Suprapubic skin (tissue), 4 donors: ENCODE measurements around the gene DSEL. TPM values are rescaled to one million over a fixed set of nuclear protein-coding genes. Genes with fewer than 3 reads are reported as not detected.

Source experiments
- DNase-seq, 2 donors: peaks; one replicate each; pipeline ENCODE4 v3.0.0-alpha.2; 2019; ENCODE audit warnings: low spot score in 2 of 2
- H3K27ac ChIP-seq: fragments of 200-600 bp; sonication (generic); one replicate; pipeline ENCODE4 v1.5.1; 2019
- H3K27me3 ChIP-seq: fragments of 200-600 bp; sonication (generic); one replicate; pipeline ENCODE4 v1.5.1; 2019
- H3K36me3 ChIP-seq: fragments of 200-600 bp; sonication (generic); one replicate; pipeline ENCODE4 v1.5.1; 2019
- H3K4me1 ChIP-seq: fragments of 200-600 bp; sonication (generic); one replicate; pipeline ENCODE4 v1.5.1; 2019
- H3K4me3 ChIP-seq: fragments of 200-600 bp; sonication (generic); one replicate; pipeline ENCODE4 v1.5.1; 2019; ENCODE audit warnings: mild to moderate bottlenecking
- H3K9me3 ChIP-seq: fragments of 200-600 bp; sonication (generic); one replicate; pipeline ENCODE4 v1.5.1; 2019
- CTCF ChIP-seq, 2 donors: fragments of 200-600 bp in 1 of 2; fragments of 450-650 bp in 1 of 2; sonication (generic) in 1 of 2; IDR thresholded peaks; one replicate each; pipeline ENCODE4 v1.5.1; 2016 to 2019; ENCODE audit warnings: antibody characterized with exemption in 2 of 2, mild to moderate bottlenecking in 1 of 2, moderate library complexity in 1 of 2
- EP300 ChIP-seq: sonication (generic); formaldehyde crosslinking; IDR thresholded peaks from one replicate; pipeline ENCODE4 v1.6.1; 2017; ENCODE audit warnings: antibody characterized with exemption
- POLR2A ChIP-seq, 2 donors: fragments of 450-650 bp; IDR thresholded peaks; one replicate each; pipeline ENCODE4 v1.6.1; 2017; ENCODE audit warnings: antibody characterized with exemption in 2 of 2, mild to moderate bottlenecking in 2 of 2, moderate library complexity in 2 of 2
- POLR2AphosphoS5 ChIP-seq, 3 donors: sonication (generic); formaldehyde crosslinking; IDR thresholded peaks; one replicate each; pipeline ENCODE4 v1.6.1; 2017; ENCODE audit warnings: antibody characterized with exemption in 3 of 3
- WGBS: methylation state at CpG from one replicate; pipeline ENCODE4 v1.1.5; 2018; 5-methylcytosine and 5-hydroxymethylcytosine counted together
- total RNA-seq, 4 donors: library from RNA; depleted of rRNA; stranded (reverse); fragments of >200 nt; gene quantifications; one replicate each; pipeline ENCODE4 v1.1.0, GENCODE V29; 2016

Gene DSEL
- total RNA-seq, 4 donors from 2014 or later, result 3.6 to 6.0 (median 4.4) TPM

DNA sequence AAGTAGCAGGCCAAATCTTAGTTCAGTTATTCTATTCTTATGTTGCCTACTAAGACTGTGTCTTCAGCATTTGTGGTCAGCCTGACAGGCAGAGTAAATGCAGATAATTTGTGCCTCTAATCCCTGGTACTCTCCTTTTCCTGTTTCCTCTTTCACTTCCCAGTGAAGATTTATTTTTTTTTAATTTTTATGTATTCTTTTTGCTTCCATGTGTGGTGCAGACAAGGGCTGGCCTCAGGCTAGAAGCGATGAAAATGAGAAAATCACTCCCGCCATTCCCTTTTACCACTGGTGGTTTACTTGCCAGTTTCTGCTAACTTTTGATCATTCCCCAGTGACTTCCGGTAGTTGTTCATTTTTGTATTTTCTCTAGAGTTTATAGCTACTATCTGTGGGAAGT, 30.9 kb downstream of the DSEL start:
- H3K4me3 ChIP-seq, result no peak overlapping the region
- H3K27me3 ChIP-seq, result no peaks in the 10 kb centered on the region
- H3K9me3 ChIP-seq, result no peaks in the 10 kb centered on the region
- no peak for DNase-seq
- 89% methylated on average over 3 of the region's 3 CpGs for WGBS
- no peaks in the 10 kb centered on the region for H3K36me3 ChIP-seq
- TF ChIP-seq CTCF (IDR thresholded peaks at IDR 0.05) (no peak), EP300 (no peak), POLR2AphosphoS5 (IDR thresholded peaks at IDR 0.05) (no peak), POLR2A (IDR thresholded peaks at IDR 0.05) (no peak)
- no peaks in the 10 kb centered on the region for H3K4me1 ChIP-seq
- no peak overlapping the region for H3K27ac ChIP-seq

GRCh38 chr18:67484458-67484857, 32.1 kb downstream of the DSEL start:
- Histone ChIP-seq H3K36me3 (no peaks in the 10 kb centered on the region), H3K27me3 (no peaks in the 10 kb centered on the region), H3K9me3 (no peaks in the 10 kb centered on the region), H3K4me1 (no peaks in the 10 kb centered on the region), H3K4me3 (no peak overlapping the region), H3K27ac (no peak overlapping the region)
- no peak for TF ChIP-seq CTCF (IDR thresholded peaks at IDR 0.05)
- TF ChIP-seq POLR2AphosphoS5 (IDR thresholded peaks at IDR 0.05), result no peak
- no peak for TF ChIP-seq EP300
- TF ChIP-seq POLR2A (IDR thresholded peaks at IDR 0.05), result no peak
- no peak for DNase-seq
- 89% methylated on average over 2 of the region's 2 CpGs for WGBS

DNA sequence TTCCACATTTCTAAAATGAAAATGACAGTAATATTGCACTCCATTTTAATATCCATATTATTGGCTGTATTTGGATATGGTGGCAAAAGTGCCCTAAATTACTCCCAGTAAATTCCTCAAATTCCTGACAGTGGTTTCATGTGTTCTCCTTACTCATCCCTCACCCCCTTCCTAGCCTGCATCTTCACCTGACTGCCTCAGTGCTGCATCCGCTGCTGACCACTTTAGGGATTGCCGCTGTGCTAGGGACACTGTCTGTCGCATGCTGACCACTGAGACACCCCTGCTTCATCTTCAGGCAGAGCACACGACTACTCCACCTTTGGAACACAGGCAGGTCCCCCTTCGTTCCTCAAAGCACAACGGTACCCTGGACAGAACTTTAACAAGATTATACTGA, 32.6 kb downstream of the DSEL start:
- no peaks in the 10 kb centered on the region for H3K27me3 ChIP-seq
- H3K36me3 ChIP-seq, result no peaks in the 10 kb centered on the region
- DNase-seq, result no peak
- no peaks in the 10 kb centered on the region for H3K4me1 ChIP-seq
- no peak for TF ChIP-seq POLR2AphosphoS5 (IDR thresholded peaks at IDR 0.05)
- no peak for TF ChIP-seq CTCF (IDR thresholded peaks at IDR 0.05)
- TF ChIP-seq POLR2A (IDR thresholded peaks at IDR 0.05), result no peak
- TF ChIP-seq EP300, result no peak
- H3K27ac ChIP-seq, result no peak overlapping the region
- H3K9me3 ChIP-seq, result no peaks in the 10 kb centered on the region
- 96% methylated on average over 6 of the region's 6 CpGs for WGBS
- no peak overlapping the region for H3K4me3 ChIP-seq

DNA sequence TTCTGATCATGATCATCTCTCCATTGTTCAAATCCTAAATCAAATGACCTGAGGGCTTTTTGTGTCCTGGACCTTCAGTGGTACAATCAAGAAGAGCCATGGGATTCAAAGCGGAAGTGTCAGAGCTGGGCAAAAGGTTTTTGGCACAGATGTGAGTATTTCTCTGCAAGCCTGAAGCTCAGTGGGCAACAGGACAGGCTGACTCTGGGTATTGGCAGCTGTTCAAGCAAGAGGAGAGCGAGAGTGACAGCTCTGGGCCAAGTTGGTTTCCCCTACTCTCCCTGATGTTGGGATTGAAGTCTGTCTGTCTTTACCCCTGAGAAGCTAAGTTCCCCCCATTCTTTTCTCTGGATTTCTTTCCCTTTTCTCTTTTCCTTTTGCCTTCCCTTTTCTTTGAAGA, 33.3 kb downstream of the DSEL start:
- Histone ChIP-seq H3K9me3 (no peaks in the 10 kb centered on the region), H3K27me3 (no peaks in the 10 kb centered on the region), H3K4me3 (no peak overlapping the region), H3K36me3 (no peaks in the 10 kb centered on the region), H3K4me1 (no peaks in the 10 kb centered on the region), H3K27ac (no peak overlapping the region)
- TF ChIP-seq POLR2AphosphoS5 (IDR thresholded peaks at IDR 0.05) (no peak), CTCF (IDR thresholded peaks at IDR 0.05) (no peak), POLR2A (IDR thresholded peaks at IDR 0.05) (no peak), EP300 (no peak)
- DNase-seq, result no peak
- 36% methylated on average over 2 of the region's 2 CpGs for WGBS

GRCh38 chr18:67478249-67478648, 38.3 kb downstream of the DSEL start:
- DNase-seq, result no peak
- 87% methylated on average over 3 of the region's 3 CpGs for WGBS
- no peak for TF ChIP-seq POLR2A (IDR thresholded peaks at IDR 0.05)
- no peak for TF ChIP-seq CTCF (IDR thresholded peaks at IDR 0.05)
- TF ChIP-seq EP300, result no peak
- TF ChIP-seq POLR2AphosphoS5 (IDR thresholded peaks at IDR 0.05), result no peak
- Histone ChIP-seq H3K27ac (no peak overlapping the region), H3K36me3 (no peaks in the 10 kb centered on the region), H3K27me3 (no peaks in the 10 kb centered on the region), H3K9me3 (no peaks in the 10 kb centered on the region), H3K4me3 (no peak overlapping the region), H3K4me1 (no peaks in the 10 kb centered on the region)
